NCI-H146 (cell line): ENCODE results near the gene RHOBTB3.
A peak's percentile ranks its signal among the peaks of the same experiment; 100 is the strongest.
"Not testable (repeated sequence)": the region's sequence is repeated elsewhere in the genome, so short reads cannot be mapped to it uniquely, and the experiment has no call there.

Experiments
- DNase-seq: peaks from one replicate; lab custom pipeline; 2025; lab: John Stamatoyannopoulos, UW

The RHOBTB3 gene

GRCh38 chr5:95800553-95800952, 69.4 kb downstream of the RHOBTB3 start:
- DNase-seq, result no peak

- no peak for DNase-seq
Observed at GRCh38 chr5:95801532-95801931, 70.4 kb downstream of the RHOBTB3 start.

- no peak for DNase-seq
Observed at GRCh38 chr5:95801961-95802360, 70.8 kb downstream of the RHOBTB3 start.

- no peak for DNase-seq
Observed at GRCh38 chr5:95803271-95804148, 72.4 kb downstream of the RHOBTB3 start.

GRCh38 chr5:95804736-95805539, 73.8 kb downstream of the RHOBTB3 start:
- no peak for DNase-seq

GRCh38 chr5:95806687-95807086, 75.6 kb downstream of the RHOBTB3 start:
- DNase-seq, result no peak

GRCh38 chr5:95808013-95808685, 77.0 kb downstream of the RHOBTB3 start:
- no peak for DNase-seq

GRCh38 chr5:95808686-95809413, 77.7 kb downstream of the RHOBTB3 start:
- no peak for DNase-seq

- DNase-seq, result no peak
Observed at GRCh38 chr5:95809414-95809960, 78.4 kb downstream of the RHOBTB3 start.

GRCh38 chr5:95810305-95811125, 79.4 kb downstream of the RHOBTB3 start:
- DNase-seq, result peak; percentile 10

- not testable (repeated sequence) for DNase-seq
Observed at GRCh38 chr5:95811126-95811423, 79.9 kb downstream of the RHOBTB3 start.

- DNase-seq, result not testable (repeated sequence)
Observed at GRCh38 chr5:95811461-95812073, 80.4 kb downstream of the RHOBTB3 start.

GRCh38 chr5:95812074-95812471, 80.9 kb downstream of the RHOBTB3 start:
- no peak for DNase-seq

GRCh38 chr5:95813035-95813434, 81.9 kb downstream of the RHOBTB3 start:
- not testable (repeated sequence) for DNase-seq

- no peak for DNase-seq
Observed at GRCh38 chr5:95815155-95815729, 84.1 kb downstream of the RHOBTB3 start.

- no peak for DNase-seq
Observed at GRCh38 chr5:95816341-95816740, 85.2 kb downstream of the RHOBTB3 start.

GRCh38 chr5:95816776-95817175, 85.6 kb downstream of the RHOBTB3 start:
- no peak for DNase-seq

- DNase-seq, result no peak
Observed at GRCh38 chr5:95817430-95817829, 86.3 kb downstream of the RHOBTB3 start.

GRCh38 chr5:95818181-95819147, 87.3 kb downstream of the RHOBTB3 start:
- DNase-seq, result no peak
